Measurements from ENCODE around the gene TRIM62. TPM values are rescaled to one million over a fixed set of nuclear protein-coding genes. Genes with fewer than 3 reads are reported as not detected.

TRIM62 gene
- total RNA-seq, 1 donor from 2014 or later = 10.8 TPM

DNA sequence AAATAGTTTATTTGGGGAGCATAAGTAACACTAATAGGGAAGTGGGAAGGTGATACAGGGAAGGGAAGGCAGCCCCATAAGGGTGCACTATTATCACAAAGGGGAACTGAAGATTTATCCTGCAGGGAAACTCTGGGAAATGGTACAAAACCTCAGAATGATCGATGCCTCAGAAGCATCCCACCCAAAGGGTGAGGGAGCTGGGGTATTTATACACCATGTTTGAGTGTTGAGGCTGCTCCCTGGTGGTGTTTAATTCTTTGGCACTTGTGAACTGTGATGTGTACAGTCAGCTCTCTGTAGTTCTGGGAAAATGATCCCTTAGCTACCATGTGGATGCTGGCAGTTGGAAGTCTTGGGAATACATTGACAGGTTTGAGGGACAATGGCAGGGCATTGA, 5.1 kb upstream of the TRIM62 start:
- H3K4me1 Mint-ChIP-seq (ENCODE audit: unreplicated experiment) = peaks cover 12% of the 10 kb centered on the region
- no peak for DNase-seq (ENCODE audit: low spot score)
- H3K36me3 Mint-ChIP-seq (ENCODE audit: low read depth, unreplicated experiment) = no peaks in the 10 kb centered on the region
- H3K4me3 Mint-ChIP-seq (ENCODE audit: unreplicated experiment) = no peak overlapping the region
- TF ChIP-seq, protein P1, sequence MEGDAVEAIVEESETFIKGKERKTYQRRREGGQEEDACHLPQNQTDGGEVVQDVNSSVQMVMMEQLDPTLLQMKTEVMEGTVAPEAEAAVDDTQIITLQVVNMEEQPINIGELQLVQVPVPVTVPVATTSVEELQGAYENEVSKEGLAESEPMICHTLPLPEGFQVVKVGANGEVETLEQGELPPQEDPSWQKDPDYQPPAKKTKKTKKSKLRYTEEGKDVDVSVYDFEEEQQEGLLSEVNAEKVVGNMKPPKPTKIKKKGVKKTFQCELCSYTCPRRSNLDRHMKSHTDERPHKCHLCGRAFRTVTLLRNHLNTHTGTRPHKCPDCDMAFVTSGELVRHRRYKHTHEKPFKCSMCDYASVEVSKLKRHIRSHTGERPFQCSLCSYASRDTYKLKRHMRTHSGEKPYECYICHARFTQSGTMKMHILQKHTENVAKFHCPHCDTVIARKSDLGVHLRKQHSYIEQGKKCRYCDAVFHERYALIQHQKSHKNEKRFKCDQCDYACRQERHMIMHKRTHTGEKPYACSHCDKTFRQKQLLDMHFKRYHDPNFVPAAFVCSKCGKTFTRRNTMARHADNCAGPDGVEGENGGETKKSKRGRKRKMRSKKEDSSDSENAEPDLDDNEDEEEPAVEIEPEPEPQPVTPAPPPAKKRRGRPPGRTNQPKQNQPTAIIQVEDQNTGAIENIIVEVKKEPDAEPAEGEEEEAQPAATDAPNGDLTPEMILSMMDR (IDR thresholded peaks at IDR 0.05; ENCODE audit: unreplicated experiment) = no peak
- no peaks in the 10 kb centered on the region for H3K9me3 Mint-ChIP-seq (ENCODE audit: unreplicated experiment)
- no peak overlapping the region for H3K27ac Mint-ChIP-seq (ENCODE audit: unreplicated experiment)
- peaks cover 5% of the 10 kb centered on the region for H3K27me3 Mint-ChIP-seq (ENCODE audit: unreplicated experiment)

DNA sequence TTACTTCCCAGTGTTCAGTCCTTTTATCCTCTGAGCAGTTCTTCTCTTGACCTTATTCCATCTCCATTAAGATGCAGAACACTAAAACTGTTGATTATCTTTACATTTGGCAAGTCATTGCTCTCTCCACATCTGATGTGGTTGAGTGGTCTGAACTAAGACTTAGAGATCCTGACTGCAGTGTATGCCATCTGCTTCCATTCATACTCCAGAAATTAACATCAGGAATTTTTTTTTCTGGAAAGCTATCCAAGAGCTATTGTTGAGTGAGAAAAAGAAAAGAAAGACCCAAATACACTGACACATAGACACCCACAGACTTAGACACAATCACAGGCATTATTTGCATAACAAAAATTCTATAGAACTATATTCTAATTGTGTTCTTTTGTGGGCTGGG, 3.7 kb upstream of the TRIM62 start:
- Mint-ChIP-seq H3K4me3 (ENCODE audit: unreplicated experiment) (no peak overlapping the region), H3K4me1 (ENCODE audit: unreplicated experiment) (peaks cover 8% of the 10 kb centered on the region)
- TF ChIP-seq, protein P1 (IDR thresholded peaks at IDR 0.05; ENCODE audit: unreplicated experiment) = no peak

DNA sequence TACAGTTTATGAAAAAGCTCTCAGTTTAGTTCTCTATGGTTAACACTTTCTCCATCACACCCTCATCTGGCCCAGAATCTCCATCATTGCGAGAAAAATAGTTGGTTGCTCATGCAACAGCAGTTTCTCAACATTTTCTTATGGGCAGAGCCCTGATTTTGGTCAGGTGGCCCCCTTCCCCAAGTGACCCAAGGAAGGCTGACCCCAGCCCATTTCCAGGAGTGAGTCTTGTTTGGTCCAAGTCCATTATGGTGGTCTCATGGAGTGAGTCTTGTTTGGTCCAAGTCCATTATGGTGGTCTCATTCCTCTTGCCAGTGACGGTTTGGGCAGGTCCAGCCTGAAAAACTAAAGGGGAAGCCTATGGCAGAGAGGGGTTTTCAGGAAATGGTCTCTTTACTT, 1.5 kb upstream of the TRIM62 start:
- TF ChIP-seq, protein P1 (IDR thresholded peaks at IDR 0.05; ENCODE audit: unreplicated experiment) = no peak
- Mint-ChIP-seq H3K36me3 (ENCODE audit: low read depth, unreplicated experiment) (peaks cover 5% of the 10 kb centered on the region), H3K27me3 (ENCODE audit: unreplicated experiment) (peaks cover 7% of the 10 kb centered on the region), H3K27ac (ENCODE audit: unreplicated experiment) (no peak overlapping the region), H3K4me3 (ENCODE audit: unreplicated experiment) (no peak overlapping the region), H3K4me1 (ENCODE audit: unreplicated experiment) (peaks cover 14% of the 10 kb centered on the region), H3K9me3 (ENCODE audit: unreplicated experiment) (no peaks in the 10 kb centered on the region)
- DNase-seq (ENCODE audit: low spot score) = no peak

More for the DNA sequence above, 3.7 kb upstream of the TRIM62 start:
- H3K36me3 Mint-ChIP-seq (ENCODE audit: low read depth, unreplicated experiment) = no peaks in the 10 kb centered on the region
- no peak overlapping the region for H3K27ac Mint-ChIP-seq (ENCODE audit: unreplicated experiment)
- H3K9me3 Mint-ChIP-seq (ENCODE audit: unreplicated experiment) = no peaks in the 10 kb centered on the region
- no peak for DNase-seq (ENCODE audit: low spot score)
- H3K27me3 Mint-ChIP-seq (ENCODE audit: unreplicated experiment) = peaks cover 4% of the 10 kb centered on the region

DNA sequence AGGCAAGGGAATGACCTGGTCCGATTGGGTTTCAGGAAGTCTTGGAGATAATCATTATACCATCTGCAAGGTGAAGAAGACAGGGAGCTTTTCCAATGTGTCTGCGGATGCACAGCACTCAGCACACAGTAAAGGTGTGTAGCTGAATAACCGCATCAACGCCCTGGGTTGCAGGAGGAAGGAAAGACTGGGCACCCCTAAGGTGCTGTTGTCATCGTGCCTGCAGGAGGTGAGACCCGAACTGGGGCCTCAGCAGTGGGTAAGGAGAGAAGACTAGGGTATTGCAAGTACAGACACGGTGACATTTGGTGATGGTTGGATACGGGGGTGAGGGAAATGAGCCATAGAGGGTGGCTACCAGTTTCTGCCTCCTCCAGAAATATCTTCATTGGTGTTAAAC, 1.1 kb upstream of the TRIM62 start:
- TF ChIP-seq, protein P1 (IDR thresholded peaks at IDR 0.05; ENCODE audit: unreplicated experiment) = no peak
- H3K27ac Mint-ChIP-seq (ENCODE audit: unreplicated experiment) = no peak overlapping the region
- peak overlapping the region; percentile 87 for H3K4me3 Mint-ChIP-seq (ENCODE audit: unreplicated experiment)
- peaks cover 14% of the 10 kb centered on the region for H3K4me1 Mint-ChIP-seq (ENCODE audit: unreplicated experiment)
- H3K9me3 Mint-ChIP-seq (ENCODE audit: unreplicated experiment) = no peaks in the 10 kb centered on the region
- H3K27me3 Mint-ChIP-seq (ENCODE audit: unreplicated experiment) = peaks cover 7% of the 10 kb centered on the region
- peaks cover 7% of the 10 kb centered on the region for H3K36me3 Mint-ChIP-seq (ENCODE audit: low read depth, unreplicated experiment)
- no peak for DNase-seq (ENCODE audit: low spot score)

DNA sequence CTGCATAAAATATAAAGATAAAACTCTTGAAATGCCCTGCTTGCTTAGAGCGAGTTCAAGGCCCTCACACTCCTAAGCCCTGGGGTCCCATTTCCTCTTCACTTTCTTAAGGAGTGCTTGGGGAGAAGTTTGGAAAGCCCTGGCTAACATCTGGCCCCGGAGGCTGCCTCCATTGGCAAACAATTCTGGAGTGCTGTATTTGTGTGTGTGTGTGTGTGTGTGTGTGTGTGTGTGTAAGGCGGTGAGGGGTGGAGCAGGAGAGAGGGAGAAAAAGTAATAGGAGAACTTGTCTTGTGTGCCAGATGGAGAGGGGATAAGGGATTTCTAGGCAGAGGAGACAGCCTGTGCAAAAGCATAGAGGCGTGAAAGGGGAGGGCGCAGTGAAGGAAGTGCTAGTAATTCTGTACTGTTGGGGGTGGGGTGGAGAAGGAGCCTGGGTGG, 578 bp upstream of the TRIM62 start:
- Mint-ChIP-seq H3K4me3 (ENCODE audit: unreplicated experiment) (peak overlapping the region; percentile 87), H3K9me3 (ENCODE audit: unreplicated experiment) (no peaks in the 10 kb centered on the region), H3K27ac (ENCODE audit: unreplicated experiment) (no peak overlapping the region), H3K4me1 (ENCODE audit: unreplicated experiment) (peaks cover 14% of the 10 kb centered on the region), H3K36me3 (ENCODE audit: low read depth, unreplicated experiment) (peaks cover 7% of the 10 kb centered on the region), H3K27me3 (ENCODE audit: unreplicated experiment) (peaks cover 9% of the 10 kb centered on the region)
- TF ChIP-seq, protein P1 (IDR thresholded peaks at IDR 0.05; ENCODE audit: unreplicated experiment) = no peak
- no peak for DNase-seq (ENCODE audit: low spot score)

All from endothelial cell (in vitro differentiated cells).